Panc1 (cell line): ENCODE results near the gene DAAM2. TPM values are rescaled to one million over a fixed set of nuclear protein-coding genes. Genes with fewer than 3 reads are reported as not detected.

Experiments used
- ATAC-seq: fragments of 200-7000 bp; cut with Tn5 transposase; 2 replicates; pipeline ENCODE4 v1.9.1; 2020; ENCODE audit warnings: mild to moderate bottlenecking, moderate library complexity
- BruUV-seq: library from RNA; stranded (reverse); fragments of 400-500 nt; replicated peaks from 2 replicates; lab custom pipeline; 2021; lab: Mats Ljungman, UMichigan
- CTCF ChIA-PET: fragments of 300-600 bp; sonication (Branson Sonifier 250); formaldehyde crosslinking; loops from one replicate; lab custom pipeline; 2022; ENCODE audit warnings: antibody characterized with exemption; lab: Charles Lee
- POLR2A ChIA-PET: fragments of 300-600 bp; sonication (Branson Sonifier 250); formaldehyde crosslinking; loops from one replicate; lab custom pipeline; 2022; ENCODE audit warnings: antibody characterized with exemption; lab: Charles Lee
- DNase-seq: peaks from one replicate; pipeline ENCODE4 v3.0.0-alpha.2; 2010; ENCODE audit warnings: low read depth, low spot score
- H3K27ac ChIP-seq: 2 replicates; pipeline ENCODE4 v1.5.1; 2011; ENCODE audit warnings: mild to moderate bottlenecking, low read length, inconsistent platforms
- H3K27me3 ChIP-seq: fragments of 200-500 bp; sonication (Bioruptor generic); 2 replicates; pipeline ENCODE4 v1.6.0; 2014; ENCODE audit warnings: low read length, inconsistent platforms; ENCODE audit not compliant: control insufficient read depth, insufficient read depth
- H3K36me3 ChIP-seq: fragments of 200-500 bp; sonication (Bioruptor generic); 2 replicates; pipeline ENCODE4 v1.5.1; 2014; ENCODE audit warnings: inconsistent platforms, mild to moderate bottlenecking, low read length, moderate library complexity; ENCODE audit not compliant: control insufficient read depth, insufficient read depth
- H3K4me1 ChIP-seq: 2 replicates; pipeline ENCODE4 v1.5.1; 2011; ENCODE audit warnings: inconsistent platforms, mild to moderate bottlenecking, low read length, moderate library complexity; ENCODE audit not compliant: control insufficient read depth, insufficient read depth
- H3K4me3 ChIP-seq, 2 experiments: 2 replicates each; pipeline ENCODE4 v1.5.1; 2011 to 2012; ENCODE audit warnings: low read depth in 2 of 2, low read length in 2 of 2, mild to moderate bottlenecking in 2 of 2, inconsistent platforms in 1 of 2, moderate library complexity in 1 of 2
- H3K9me3 ChIP-seq: fragments of 200-500 bp; sonication (Bioruptor generic); 2 replicates; pipeline ENCODE4 v1.5.1; 2014; ENCODE audit warnings: low read depth, mild to moderate bottlenecking, inconsistent platforms, low read length, moderate library complexity; ENCODE audit not compliant: control insufficient read depth, insufficient read depth
- CTCF ChIP-seq: fragments of 450-650 bp; IDR thresholded peaks from 2 replicates; pipeline ENCODE4 v1.5.1; 2017; ENCODE audit warnings: mild to moderate bottlenecking
- POLR2AphosphoS5 ChIP-seq: IDR thresholded peaks from 2 replicates; pipeline ENCODE4 v1.6.1; 2012; ENCODE audit warnings: mild to moderate bottlenecking, low read depth, low read length, moderate library complexity
- REST ChIP-seq, 2 experiments: IDR thresholded peaks; 2 replicates each; pipeline ENCODE4 v1.6.1; 2011 to 2012; ENCODE audit warnings: low read depth in 2 of 2, control low read depth in 1 of 2, low read length in 1 of 2, mild to moderate bottlenecking in 1 of 2, moderate library complexity in 1 of 2; ENCODE audit not compliant: insufficient read depth in 1 of 2
- SIN3A ChIP-seq: IDR thresholded peaks from 2 replicates; pipeline ENCODE4 v1.6.1; 2012; ENCODE audit warnings: low read depth, mild to moderate bottlenecking, low read length, moderate library complexity, borderline replicate concordance; ENCODE audit not compliant: insufficient read depth
- TCF7L2 ChIP-seq: IDR thresholded peaks from 2 replicates; pipeline ENCODE4 v1.6.1; 2011; ENCODE audit warnings: mild to moderate bottlenecking, low read depth, low read length, inconsistent platforms
- in situ Hi-C: cut with HindIII; loops from 2 replicates; pipeline ENCODE4 v1.10.0; 2016; ENCODE audit warnings: low sequenced_read_pairs, low pct_unique_long_range_greater_than_20kb
- intact Hi-C: fragments of 100-400 bp; cut with micrococcal nuclease; formaldehyde crosslinking; loops from one replicate; pipeline ENCODE4 v1.10.0; 2022; ENCODE audit not compliant: unreplicated experiment
- total RNA-seq: library from RNA; stranded (reverse); gene quantifications from one replicate; pipeline ENCODE4 v1.2.1, GENCODE V29; 2021; ENCODE audit not compliant: unreplicated experiment

The DAAM2 gene
- total RNA-seq, 1 experiment from 2014 or later: not detected

GRCh38 chr6:39885691-39886090 is 93.5 kb downstream of the DAAM2 start:
- TF ChIP-seq CTCF (no peak), TCF7L2 (no peak), SIN3A (no peak), POLR2AphosphoS5 (no peak), REST (IDR thresholded peaks at IDR 0.05; ENCODE audit: insufficient read depth in 1 of 2, low read depth in 2 of 2, low read length in 1 of 2) (no peak)
- CTCF ChIA-PET: no interaction called here
- no TSS peak for BruUV-seq
- intact Hi-C loops (no loop called here), in situ Hi-C loops (no loop called here)
- no peak overlapping the region for H3K27ac ChIP-seq
- POLR2A ChIA-PET: no interaction called here
- DNase-seq (no peak), ATAC-seq (no peak)
- no peaks in the 10 kb centered on the region for H3K4me1 ChIP-seq
- peaks cover 2% of the 10 kb centered on the region; the same call in 1 of the 2 replicates for H3K27me3 ChIP-seq
- no peak overlapping the region for H3K4me3 ChIP-seq
- no peaks in the 10 kb centered on the region for H3K9me3 ChIP-seq
- no peaks in the 10 kb centered on the region for H3K36me3 ChIP-seq

GRCh38 chr6:39886871-39887270 is 94.7 kb downstream of the DAAM2 start:
- no peak overlapping the region for H3K4me3 ChIP-seq
- no peak for TF ChIP-seq TCF7L2
- TF ChIP-seq REST (IDR thresholded peaks at IDR 0.05; ENCODE audit: insufficient read depth in 1 of 2, low read depth in 2 of 2, low read length in 1 of 2): no peak
- no peak for TF ChIP-seq POLR2AphosphoS5
- TF ChIP-seq SIN3A: no peak
- no peak for TF ChIP-seq CTCF
- no peak for ATAC-seq
- in situ Hi-C loops (no loop called here), intact Hi-C loops (no loop called here)
- no peak for DNase-seq
- H3K4me1 ChIP-seq: no peaks in the 10 kb centered on the region
- ChIA-PET POLR2A (no interaction called here), CTCF (no interaction called here)
- no peak overlapping the region for H3K27ac ChIP-seq
- H3K27me3 ChIP-seq: peaks cover 2% of the 10 kb centered on the region; the same call in 1 of the 2 replicates
- no peaks in the 10 kb centered on the region for H3K36me3 ChIP-seq
- no TSS peak for BruUV-seq
- no peaks in the 10 kb centered on the region for H3K9me3 ChIP-seq
